ENCODE results near the gene TSR1. TPM values are rescaled to one million over a fixed set of nuclear protein-coding genes. Genes with fewer than 3 reads are reported as not detected.

Gene TSR1
- total RNA-seq, 1 experiment from 2014 or later = 44.7 TPM

- no peaks in the 10 kb centered on the region for H3K9me3 ChIP-seq (ENCODE audit: control insufficient read depth, insufficient read depth, low read depth, low read length)
- ChIA-PET POLR2A (no interaction called here), CTCF (interaction anchor here (0.7 kb wide), 1 partner anchor 44 kb away, joined by 3 read pairs; no protein-coding TSS in a partner anchor)
- ATAC-seq (no peak), DNase-seq (ENCODE audit: low read depth, low spot score) (no peak)
- H3K36me3 ChIP-seq (ENCODE audit: control insufficient read depth, insufficient read depth, low read length) = no peaks in the 10 kb centered on the region
- in situ Hi-C loops (cut with HindIII; ENCODE audit: low pct_unique_long_range_greater_than_20kb, low sequenced_read_pairs) (no loop called here), intact Hi-C loops (cut with micrococcal nuclease; ENCODE audit: unreplicated experiment) (no loop called here)
- no peak overlapping the region for H3K27ac ChIP-seq (ENCODE audit: low read length)
- H3K4me3 ChIP-seq (ENCODE audit: low read depth in 2 of 2, low read length in 2 of 2) = no peak overlapping the region
- no TSS peak for BruUV-seq (replicated peaks)
- H3K4me1 ChIP-seq (ENCODE audit: control insufficient read depth, insufficient read depth, low read length) = no peaks in the 10 kb centered on the region
- H3K27me3 ChIP-seq (ENCODE audit: control insufficient read depth, insufficient read depth, low read length) = no peaks in the 10 kb centered on the region
- TF ChIP-seq REST (IDR thresholded peaks at IDR 0.05; ENCODE audit: insufficient read depth in 1 of 2, low read depth in 2 of 2, low read length in 1 of 2) (no peak), CTCF (IDR thresholded peaks at IDR 0.05) (no peak), SIN3A (IDR thresholded peaks at IDR 0.05; ENCODE audit: borderline replicate concordance, insufficient read depth, low read depth, low read length) (no peak), TCF7L2 (IDR thresholded peaks at IDR 0.05; ENCODE audit: low read depth, low read length) (no peak), POLR2AphosphoS5 (IDR thresholded peaks at IDR 0.05; ENCODE audit: low read depth, low read length) (no peak)
Measured at GRCh38 chr17:2372180-2372579, 35.9 kb upstream of the TSR1 start.

- ATAC-seq (no peak), DNase-seq (ENCODE audit: low read depth, low spot score) (no peak)
- H3K27me3 ChIP-seq (ENCODE audit: control insufficient read depth, insufficient read depth, low read length) = no peaks in the 10 kb centered on the region
- H3K4me1 ChIP-seq (ENCODE audit: control insufficient read depth, insufficient read depth, low read length) = no peaks in the 10 kb centered on the region
- H3K9me3 ChIP-seq (ENCODE audit: control insufficient read depth, insufficient read depth, low read depth, low read length) = no peaks in the 10 kb centered on the region
- no peak overlapping the region for H3K4me3 ChIP-seq (ENCODE audit: low read depth in 2 of 2, low read length in 2 of 2)
- TF ChIP-seq REST (IDR thresholded peaks at IDR 0.05; ENCODE audit: insufficient read depth in 1 of 2, low read depth in 2 of 2, low read length in 1 of 2) (no peak), TCF7L2 (IDR thresholded peaks at IDR 0.05; ENCODE audit: low read depth, low read length) (no peak), POLR2AphosphoS5 (IDR thresholded peaks at IDR 0.05; ENCODE audit: low read depth, low read length) (no peak), SIN3A (IDR thresholded peaks at IDR 0.05; ENCODE audit: borderline replicate concordance, insufficient read depth, low read depth, low read length) (no peak), CTCF (IDR thresholded peaks at IDR 0.05) (no peak)
- ChIA-PET CTCF (no interaction called here), POLR2A (no interaction called here)
- in situ Hi-C loops (cut with HindIII; ENCODE audit: low pct_unique_long_range_greater_than_20kb, low sequenced_read_pairs) = no loop called here
- intact Hi-C loops (cut with micrococcal nuclease; ENCODE audit: unreplicated experiment) = no loop called here
- no peak overlapping the region for H3K27ac ChIP-seq (ENCODE audit: low read length)
- no TSS peak for BruUV-seq (replicated peaks)
- H3K36me3 ChIP-seq (ENCODE audit: control insufficient read depth, insufficient read depth, low read length) = no peaks in the 10 kb centered on the region
Measured at GRCh38 chr17:2371183-2372130, 35.2 kb upstream of the TSR1 start.
